ENCODE data around the gene ATP8A1. TPM values are rescaled to one million over a fixed set of nuclear protein-coding genes. Genes with fewer than 3 reads are reported as not detected.

The ATP8A1 gene
- total RNA-seq, 1 donor from 2014 or later = 44.0 TPM

- no peak overlapping the region for H3K4me3 Mint-ChIP-seq (ENCODE audit: unreplicated experiment)
- H3K36me3 Mint-ChIP-seq (ENCODE audit: low read depth, unreplicated experiment) = no peaks in the 10 kb centered on the region
- TF ChIP-seq CTCF (IDR thresholded peaks at IDR 0.05; ENCODE audit: unreplicated experiment) = no peak
- no peak overlapping the region for H3K27ac Mint-ChIP-seq (ENCODE audit: unreplicated experiment)
- H3K9me3 Mint-ChIP-seq (ENCODE audit: unreplicated experiment) = no peaks in the 10 kb centered on the region
- H3K27me3 Mint-ChIP-seq (ENCODE audit: unreplicated experiment) = no peaks in the 10 kb centered on the region
- no peak for DNase-seq (ENCODE audit: low spot score)
- H3K4me1 Mint-ChIP-seq (ENCODE audit: unreplicated experiment) = no peaks in the 10 kb centered on the region
These were observed 77.0 kb downstream of the ATP8A1 start for GRCh38 chr4:42579903-42580302.

- H3K27ac Mint-ChIP-seq (ENCODE audit: unreplicated experiment) = no peak overlapping the region
- DNase-seq (ENCODE audit: low spot score) = no peak
- no peak overlapping the region for H3K4me3 Mint-ChIP-seq (ENCODE audit: unreplicated experiment)
- no peaks in the 10 kb centered on the region for H3K27me3 Mint-ChIP-seq (ENCODE audit: unreplicated experiment)
- H3K4me1 Mint-ChIP-seq (ENCODE audit: unreplicated experiment) = no peaks in the 10 kb centered on the region
- no peak for TF ChIP-seq CTCF (IDR thresholded peaks at IDR 0.05; ENCODE audit: unreplicated experiment)
- no peaks in the 10 kb centered on the region for H3K9me3 Mint-ChIP-seq (ENCODE audit: unreplicated experiment)
- no peaks in the 10 kb centered on the region for H3K36me3 Mint-ChIP-seq (ENCODE audit: low read depth, unreplicated experiment)
These were observed 78.7 kb downstream of the ATP8A1 start for GRCh38 chr4:42578187-42578586.

GRCh38 chr4:42574870-42575430, 82.0 kb downstream of the ATP8A1 start:
- H3K9me3 Mint-ChIP-seq (ENCODE audit: unreplicated experiment) = no peaks in the 10 kb centered on the region
- H3K27me3 Mint-ChIP-seq (ENCODE audit: unreplicated experiment) = no peaks in the 10 kb centered on the region
- H3K4me3 Mint-ChIP-seq (ENCODE audit: unreplicated experiment) = no peak overlapping the region
- no peak overlapping the region for H3K27ac Mint-ChIP-seq (ENCODE audit: unreplicated experiment)
- DNase-seq (ENCODE audit: low spot score) = no peak
- no peak for TF ChIP-seq CTCF (IDR thresholded peaks at IDR 0.05; ENCODE audit: unreplicated experiment)
- H3K4me1 Mint-ChIP-seq (ENCODE audit: unreplicated experiment) = no peaks in the 10 kb centered on the region
- no peaks in the 10 kb centered on the region for H3K36me3 Mint-ChIP-seq (ENCODE audit: low read depth, unreplicated experiment)

GRCh38 chr4:42573249-42573648, 83.7 kb downstream of the ATP8A1 start:
- TF ChIP-seq CTCF (IDR thresholded peaks at IDR 0.05; ENCODE audit: unreplicated experiment) = no peak
- H3K4me1 Mint-ChIP-seq (ENCODE audit: unreplicated experiment) = no peaks in the 10 kb centered on the region
- DNase-seq (ENCODE audit: low spot score) = no peak
- H3K9me3 Mint-ChIP-seq (ENCODE audit: unreplicated experiment) = no peaks in the 10 kb centered on the region
- H3K27me3 Mint-ChIP-seq (ENCODE audit: unreplicated experiment) = no peaks in the 10 kb centered on the region
- no peak overlapping the region for H3K4me3 Mint-ChIP-seq (ENCODE audit: unreplicated experiment)
- no peak overlapping the region for H3K27ac Mint-ChIP-seq (ENCODE audit: unreplicated experiment)
- H3K36me3 Mint-ChIP-seq (ENCODE audit: low read depth, unreplicated experiment) = no peaks in the 10 kb centered on the region

- no peak overlapping the region for H3K4me3 Mint-ChIP-seq (ENCODE audit: unreplicated experiment)
These were observed 86.7 kb downstream of the ATP8A1 start for GRCh38 chr4:42570221-42570620.

More at GRCh38 chr4:42570221-42570620, 86.7 kb downstream of the ATP8A1 start:
- H3K36me3 Mint-ChIP-seq (ENCODE audit: low read depth, unreplicated experiment) = no peaks in the 10 kb centered on the region
- DNase-seq (ENCODE audit: low spot score) = no peak
- no peak overlapping the region for H3K27ac Mint-ChIP-seq (ENCODE audit: unreplicated experiment)
- TF ChIP-seq CTCF (IDR thresholded peaks at IDR 0.05; ENCODE audit: unreplicated experiment) = no peak
- no peaks in the 10 kb centered on the region for H3K27me3 Mint-ChIP-seq (ENCODE audit: unreplicated experiment)
- H3K4me1 Mint-ChIP-seq (ENCODE audit: unreplicated experiment) = no peaks in the 10 kb centered on the region
- H3K9me3 Mint-ChIP-seq (ENCODE audit: unreplicated experiment) = no peaks in the 10 kb centered on the region

All from endothelial cell (in vitro differentiated cells).